GM23338 (cell line): ENCODE data around the gene MID1. TPM values are rescaled to one million over a fixed set of nuclear protein-coding genes. Genes with fewer than 3 reads are reported as not detected.

Source experiments
- ATAC-seq: fragments of 200-7000 bp; cut with Tn5 transposase; 3 replicates; pipeline ENCODE4 v1.9.1; 2020
- DNase-seq: peaks from one replicate; pipeline ENCODE4 v3.0.0-alpha.2; 2015; ENCODE audit warnings: low spot score
- H2AFZ ChIP-seq: fragments of 200-600 bp; sonication (generic); 2 replicates; pipeline ENCODE4 v1.8.0; 2016; ENCODE audit warnings: antibody characterized with exemption, mild to moderate bottlenecking, moderate library complexity
- H3F3A ChIP-seq: fragments of 200-600 bp; sonication (generic); replicated peaks from 2 replicates; pipeline ENCODE4 v1.8.0; 2017; ENCODE audit warnings: antibody characterized with exemption, mixed run types, low read depth
- H3K27ac ChIP-seq: fragments of 200-600 bp; sonication (generic); 2 replicates; pipeline ENCODE4 v1.6.1; 2016; ENCODE audit warnings: low read depth
- H3K27me3 ChIP-seq: fragments of 200-600 bp; sonication (generic); 2 replicates; pipeline ENCODE4 v1.8.0; 2016; ENCODE audit warnings: mild to moderate bottlenecking, mixed run types, moderate library complexity; ENCODE audit not compliant: insufficient read depth
- H3K36me3 ChIP-seq: fragments of 200-600 bp; sonication (generic); 2 replicates; pipeline ENCODE4 v1.8.0; 2016; ENCODE audit warnings: mild to moderate bottlenecking; ENCODE audit not compliant: insufficient read depth
- H3K4me1 ChIP-seq: fragments of 200-600 bp; sonication (generic); 2 replicates; pipeline ENCODE4 v1.8.0; 2016; ENCODE audit warnings: mild to moderate bottlenecking, moderate library complexity; ENCODE audit not compliant: insufficient read depth
- H3K4me2 ChIP-seq: fragments of 200-600 bp; sonication (generic); 2 replicates; pipeline ENCODE4 v1.7.1; 2017; ENCODE audit warnings: mixed run types
- H3K4me3 ChIP-seq: fragments of 200-600 bp; sonication (generic); 2 replicates; pipeline ENCODE4 v1.6.1; 2016; ENCODE audit warnings: mixed run types
- H3K79me2 ChIP-seq: fragments of 200-600 bp; sonication (generic); replicated peaks from 2 replicates; pipeline ENCODE4 v1.8.0; 2017; ENCODE audit warnings: mild to moderate bottlenecking; ENCODE audit not compliant: insufficient read depth
- H3K9me2 ChIP-seq: fragments of 200-600 bp; sonication (generic); 2 replicates; pipeline ENCODE4 v1.8.0; 2017; ENCODE audit not compliant: insufficient read depth
- H4K20me1 ChIP-seq: fragments of 200-600 bp; sonication (generic); replicated peaks from 2 replicates; pipeline ENCODE4 v1.8.0; 2017; ENCODE audit warnings: mild to moderate bottlenecking; ENCODE audit not compliant: insufficient read depth
- H3K27ac Mint-ChIP-seq: 2 replicates; pipeline ENCODE4 v1.8.0; 2020; ENCODE audit warnings: inconsistent platforms, mild to moderate bottlenecking, moderate library complexity, mixed read lengths
- H3K27me3 Mint-ChIP-seq: 3 replicates; pipeline ENCODE4 v1.8.0; 2022; ENCODE audit warnings: low read depth, mild to moderate bottlenecking, moderate library complexity, mixed read lengths, inconsistent platforms; ENCODE audit not compliant: insufficient read depth, poor library complexity
- H3K36me3 Mint-ChIP-seq: 3 replicates; pipeline ENCODE4 v1.8.0; 2021; ENCODE audit warnings: low read depth, mild to moderate bottlenecking, inconsistent platforms, moderate library complexity, mixed read lengths
- H3K4me1 Mint-ChIP-seq: 3 replicates; pipeline ENCODE4 v1.8.0; 2020; ENCODE audit warnings: mild to moderate bottlenecking, inconsistent platforms, mixed read lengths
- H3K4me3 Mint-ChIP-seq: 3 replicates; pipeline ENCODE4 v1.8.0; 2021; ENCODE audit warnings: moderate library complexity, mild to moderate bottlenecking, inconsistent platforms, mixed read lengths
- H3K9me3 Mint-ChIP-seq: 3 replicates; pipeline ENCODE4 v1.8.0; 2020; ENCODE audit warnings: moderate library complexity, mild to moderate bottlenecking, inconsistent platforms, mixed read lengths
- CTCF ChIP-seq, 2 experiments: fragments of 200-600 bp in 1 of 2; sonication (generic) in 1 of 2; conservative IDR thresholded peaks; 2 replicates each; pipeline versions ENCODE4 v1.5.1 to v1.6.1; 2016 to 2017; ENCODE audit warnings: antibody characterized with exemption in 2 of 2, low read depth in 2 of 2, mild to moderate bottlenecking in 2 of 2, moderate library complexity in 1 of 2
- EZH2 ChIP-seq: fragments of 200-600 bp; sonication (generic); IDR thresholded peaks from one replicate; pipeline ENCODE4 v1.8.0; 2017; ENCODE audit warnings: antibody characterized with exemption, mild to moderate bottlenecking, low read depth; ENCODE audit not compliant: unreplicated experiment
- EZH2phosphoT487 ChIP-seq: fragments of 200-600 bp; sonication (generic); IDR thresholded peaks from one replicate; pipeline ENCODE4 v1.8.1; 2018; ENCODE audit warnings: antibody characterized with exemption; ENCODE audit not compliant: unreplicated experiment
- NANOG ChIP-seq: IDR thresholded peaks from 2 replicates; pipeline ENCODE4 v1.6.1; 2016; ENCODE audit warnings: antibody characterized with exemption, borderline replicate concordance
- POLR2AphosphoS5 ChIP-seq: IDR thresholded peaks from 2 replicates; pipeline ENCODE4 v1.6.1; 2016; ENCODE audit warnings: antibody characterized with exemption, low read depth
- ZNF114 ChIP-seq: fragments of 250-450 bp; sonication (Bioruptor Pico); IDR thresholded peaks from 2 replicates; pipeline ENCODE4 v1.5.0; 2020; ENCODE audit warnings: mild to moderate bottlenecking, moderate library complexity
- polyA plus RNA-seq: library from polyadenylated mRNA; unstranded; fragments of >200 nt; fragmentation: Nextera tagmentation; extraction: Ambion mirVana; gene quantifications from 2 replicates; pipeline ENCODE4 v1.2.1, GENCODE V29; 2016
- total RNA-seq: library from RNA; depleted of rRNA; stranded (reverse); fragments of >200 nt; shearing (Covaris generic); gene quantifications from 2 replicates; pipeline ENCODE4 v1.2.3, GENCODE V29; 2014

The MID1 gene
- total and polyA plus RNA-seq, 2 experiments from 2014 or later, result 27.2 to 39.3 TPM

GRCh38 chrX:10404436-10404835 lies 215.9 kb downstream of the MID1 start:
- Histone ChIP-seq H3K4me1 (no peaks in the 10 kb centered on the region), H2AFZ (no peak overlapping the region), H3K4me3 (no peak overlapping the region), H4K20me1 (no peaks in the 10 kb centered on the region), H3K9me2 (no peaks in the 10 kb centered on the region), H3K27ac (no peak overlapping the region), H3K27me3 (no peaks in the 10 kb centered on the region), H3K79me2 (no peaks in the 10 kb centered on the region), H3F3A (no peaks in the 10 kb centered on the region), H3K36me3 (no peaks in the 10 kb centered on the region), H3K4me2 (no peak overlapping the region)
- Mint-ChIP-seq H3K9me3 (0 out of 3 replicates have a peak, but pooled peaks cover 3% of the 10 kb centered on the region), H3K27me3 (peaks cover 2% of the 10 kb centered on the region), H3K4me3 (no peak overlapping the region), H3K36me3 (no peaks in the 10 kb centered on the region), H3K27ac (no peak overlapping the region), H3K4me1 (no peaks in the 10 kb centered on the region)
- ATAC-seq (no peak), DNase-seq (no peak)
- TF ChIP-seq EZH2, result no peak
- no peak for TF ChIP-seq CTCF (conservative IDR thresholded peaks at IDR 0.05; ENCODE audit: low read depth in 2 of 2)

GRCh38 chrX:10401239-10401638 lies 219.1 kb downstream of the MID1 start:
- Mint-ChIP-seq H3K9me3 (0 out of 3 replicates have a peak, but pooled peaks cover 3% of the 10 kb centered on the region), H3K27ac (no peak overlapping the region), H3K4me1 (peaks cover 15% of the 10 kb centered on the region), H3K36me3 (no peaks in the 10 kb centered on the region), H3K4me3 (no peak overlapping the region), H3K27me3 (peaks cover 5% of the 10 kb centered on the region)
- Histone ChIP-seq H3K79me2 (no peaks in the 10 kb centered on the region), H3K9me2 (no peaks in the 10 kb centered on the region), H3K27ac (no peak overlapping the region), H3K4me3 (no peak overlapping the region), H3K27me3 (no peaks in the 10 kb centered on the region), H2AFZ (no peak overlapping the region), H3F3A (no peaks in the 10 kb centered on the region), H3K4me1 (no peaks in the 10 kb centered on the region), H3K36me3 (no peaks in the 10 kb centered on the region), H4K20me1 (no peaks in the 10 kb centered on the region), H3K4me2 (no peak overlapping the region)
- DNase-seq (no peak), ATAC-seq (no peak)
- TF ChIP-seq ZNF114 (CRISPR knock-in tag) (no peak), NANOG (no peak), CTCF (conservative IDR thresholded peaks at IDR 0.05; ENCODE audit: low read depth in 2 of 2) (peak in 1 of 2 experiments; percentile 27; a peak in 1 of 4 replicates)

- no peak overlapping the region for H3K4me3 ChIP-seq
- H3K4me2 ChIP-seq, result no peak overlapping the region
- no peaks in the 10 kb centered on the region for H3K9me2 ChIP-seq
- H3K36me3 ChIP-seq, result no peaks in the 10 kb centered on the region
- ATAC-seq (no peak; the same call in 2 of the 3 replicates), DNase-seq (no peak)
- H3K4me3 Mint-ChIP-seq, result no peak overlapping the region
- H3K79me2 ChIP-seq, result no peaks in the 10 kb centered on the region
- H3K27ac ChIP-seq, result no peak overlapping the region
- H3K9me3 Mint-ChIP-seq, result 0 out of 3 replicates have a peak, but pooled peaks cover 3% of the 10 kb centered on the region
- H3K27me3 Mint-ChIP-seq, result peaks cover 5% of the 10 kb centered on the region
- no peaks in the 10 kb centered on the region for H3K27me3 ChIP-seq
- H3K36me3 Mint-ChIP-seq, result no peaks in the 10 kb centered on the region
- H3K27ac Mint-ChIP-seq, result no peak overlapping the region
- H3F3A ChIP-seq, result no peaks in the 10 kb centered on the region
- no peak overlapping the region for H2AFZ ChIP-seq
- no peaks in the 10 kb centered on the region for H4K20me1 ChIP-seq
- H3K4me1 ChIP-seq, result no peaks in the 10 kb centered on the region
- peaks cover 22% of the 10 kb centered on the region for H3K4me1 Mint-ChIP-seq
- TF ChIP-seq NANOG, result no peak
- no peak for TF ChIP-seq POLR2AphosphoS5
- no peak for TF ChIP-seq EZH2phosphoT487
Observed at GRCh38 chrX:10399043-10399741, 221.2 kb downstream of the MID1 start.
